IPS DF 19.7 (cell line): Measurements from ENCODE around the gene DSCAM.

Source experiments
- DNase-seq: peaks from one replicate; pipeline ENCODE4 v3.0.0-alpha.2; 2013; ENCODE audit warnings: low read depth, low spot score

The DSCAM gene

DNA sequence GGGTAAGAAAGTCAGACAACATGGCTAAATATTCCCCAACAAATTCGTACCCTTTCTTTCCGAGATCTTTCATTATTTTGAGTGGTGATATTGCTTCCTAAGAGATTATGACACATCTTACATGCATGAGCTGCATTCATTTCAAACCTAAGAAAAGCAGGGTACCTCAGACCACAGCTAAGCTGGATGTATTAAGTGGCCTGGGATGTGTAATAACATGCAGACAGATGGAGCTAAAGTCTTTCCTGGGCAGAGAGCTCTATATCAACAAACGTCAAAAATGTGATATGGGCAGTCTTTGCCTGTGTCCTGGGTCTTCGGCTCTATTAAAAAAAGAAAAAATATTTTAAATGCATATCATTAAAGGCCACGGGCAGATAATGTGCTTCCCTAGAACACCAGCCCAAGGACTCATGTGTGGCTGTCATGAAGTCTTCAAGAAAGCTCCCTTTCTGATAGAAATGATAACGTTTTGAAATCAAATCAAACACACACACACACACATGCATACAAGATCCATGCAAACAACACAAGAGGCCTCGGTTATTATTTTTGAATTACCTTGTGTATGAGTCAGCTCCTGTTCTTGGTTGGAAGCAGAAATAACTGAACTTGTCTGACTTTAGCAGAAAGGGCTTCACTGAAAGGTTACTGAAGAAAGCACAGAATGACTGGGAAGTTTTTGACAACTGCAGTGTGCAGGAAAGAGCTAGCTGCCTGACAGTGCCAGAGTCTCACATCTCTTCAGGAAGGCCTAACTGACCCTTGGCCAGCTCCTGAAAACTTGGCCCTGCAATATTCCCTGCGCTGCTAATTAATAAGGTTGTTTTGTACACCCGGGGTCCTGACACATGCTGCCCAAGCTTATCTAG, 231.2 kb downstream of the DSCAM start:
- no peak for DNase-seq

DNA sequence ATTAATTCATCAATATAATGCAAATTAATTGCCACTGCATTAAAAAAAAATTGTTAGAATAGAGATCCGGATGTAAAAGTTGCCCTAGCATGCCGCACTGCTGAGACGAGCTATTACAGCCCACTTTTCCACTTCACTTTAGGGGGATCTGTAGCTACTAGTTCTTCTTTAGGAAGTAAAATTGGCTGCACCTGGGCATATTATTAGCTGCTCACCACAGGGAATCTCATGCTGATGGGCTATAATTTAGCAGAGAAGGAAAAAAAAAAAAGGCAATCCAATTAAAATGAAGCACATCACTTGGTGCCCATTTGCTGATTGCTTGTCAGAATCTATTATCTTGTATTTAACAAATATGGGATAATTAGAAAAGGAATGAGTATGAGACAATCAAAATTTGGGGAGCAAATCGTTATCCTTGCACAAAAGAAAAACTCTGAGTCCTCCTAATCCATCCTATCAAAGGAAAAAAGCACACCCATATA, 233.4 kb downstream of the DSCAM start:
- DNase-seq: no peak

DNA sequence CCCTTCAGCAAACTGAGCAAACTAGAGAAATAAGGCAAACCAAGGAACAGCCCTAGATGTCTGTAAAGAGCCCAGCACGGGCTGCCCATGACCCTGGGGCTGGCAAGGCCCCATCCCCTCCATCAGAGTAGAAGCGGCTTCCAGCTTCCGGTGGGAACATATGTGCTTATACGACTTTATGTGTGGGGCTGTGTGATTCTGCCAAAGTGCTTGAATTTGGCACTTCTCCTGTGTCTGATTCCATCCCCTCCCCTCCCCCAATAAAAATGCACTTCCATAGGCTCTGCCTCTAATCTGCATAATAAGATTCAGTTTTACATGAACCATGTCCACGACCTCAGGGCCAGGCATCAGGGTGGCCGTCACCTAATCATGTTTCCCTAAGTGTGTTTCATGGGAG, 236.6 kb downstream of the DSCAM start:
- DNase-seq: no peak

DNA sequence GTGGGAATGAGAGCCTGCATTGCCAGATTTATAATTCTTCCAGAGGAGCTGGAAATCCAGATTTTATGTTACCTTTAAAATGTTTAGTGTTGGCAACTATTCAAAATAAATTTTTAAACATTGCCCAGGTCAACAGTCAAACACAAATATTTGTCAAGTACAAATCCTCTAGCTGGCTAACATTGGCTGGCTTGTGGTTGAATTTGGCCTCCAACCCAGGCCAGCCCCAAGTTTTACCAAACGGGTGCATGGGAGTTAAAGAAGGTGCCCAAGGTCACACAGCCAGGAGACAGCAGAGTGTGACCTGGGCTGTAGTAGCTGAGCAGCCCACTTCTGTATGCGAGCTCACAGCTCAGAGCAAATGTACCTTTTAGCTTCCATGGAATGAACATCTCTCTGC, 240.6 kb downstream of the DSCAM start:
- no peak for DNase-seq

DNA sequence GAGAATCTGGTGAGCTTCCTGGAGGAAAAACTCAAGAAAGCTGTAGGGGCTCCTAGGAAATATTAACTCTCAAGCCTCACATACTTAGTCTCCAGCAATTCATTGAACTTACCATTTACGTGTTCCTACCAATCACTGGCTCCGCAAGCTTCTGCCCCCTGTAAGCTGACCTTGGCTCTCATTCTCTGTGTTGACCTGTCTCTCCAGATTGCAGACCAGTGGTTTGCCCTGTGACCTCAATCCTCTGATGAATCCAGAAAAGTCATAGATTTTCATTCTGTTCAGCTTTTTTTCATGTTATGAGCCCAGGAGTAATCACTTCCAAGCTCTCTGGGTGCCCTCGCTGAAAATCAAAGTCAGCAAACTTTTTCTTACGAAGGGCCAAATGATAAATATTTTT, 241.9 kb downstream of the DSCAM start:
- no peak for DNase-seq

DNA sequence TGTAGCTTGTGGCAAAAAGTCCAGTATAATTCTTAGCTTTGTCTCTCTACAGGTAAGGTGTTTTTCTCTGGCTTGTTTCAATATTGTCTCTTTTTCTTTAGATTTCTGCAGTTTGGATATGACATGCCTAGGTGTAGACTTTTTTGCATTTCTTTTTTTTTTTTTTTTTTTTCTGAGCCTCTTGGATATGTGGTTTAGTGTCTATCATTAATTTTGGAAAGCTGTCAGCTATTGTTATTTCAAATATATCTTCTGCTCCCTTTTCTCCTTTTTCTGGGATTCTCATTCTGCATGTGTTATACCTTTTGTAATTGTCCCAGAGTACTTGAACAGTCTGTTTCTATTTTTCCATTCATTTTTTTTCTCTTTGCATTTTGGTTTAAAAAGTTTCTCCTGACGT, 243.2 kb downstream of the DSCAM start:
- DNase-seq: no peak

DNA sequence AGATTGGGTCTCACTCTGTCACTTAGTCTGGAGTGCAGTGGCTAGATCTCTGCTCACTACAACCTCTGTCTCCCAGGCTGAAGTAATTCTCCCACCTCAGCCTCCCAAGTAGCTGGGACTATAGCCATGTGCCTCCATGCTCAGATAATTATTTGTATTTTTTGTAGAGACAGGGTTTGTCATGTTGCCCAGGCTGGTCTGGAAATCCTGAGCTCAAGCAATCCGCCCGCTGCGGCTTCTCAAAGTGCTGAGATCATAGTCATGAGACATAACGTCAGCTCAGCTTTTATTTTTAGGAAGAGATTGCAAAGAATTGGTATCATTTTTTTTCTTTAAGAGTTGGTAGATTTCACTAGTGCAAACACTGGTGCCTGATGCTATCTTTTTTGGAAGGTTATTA, 244.9 kb downstream of the DSCAM start:
- no peak for DNase-seq

DNA sequence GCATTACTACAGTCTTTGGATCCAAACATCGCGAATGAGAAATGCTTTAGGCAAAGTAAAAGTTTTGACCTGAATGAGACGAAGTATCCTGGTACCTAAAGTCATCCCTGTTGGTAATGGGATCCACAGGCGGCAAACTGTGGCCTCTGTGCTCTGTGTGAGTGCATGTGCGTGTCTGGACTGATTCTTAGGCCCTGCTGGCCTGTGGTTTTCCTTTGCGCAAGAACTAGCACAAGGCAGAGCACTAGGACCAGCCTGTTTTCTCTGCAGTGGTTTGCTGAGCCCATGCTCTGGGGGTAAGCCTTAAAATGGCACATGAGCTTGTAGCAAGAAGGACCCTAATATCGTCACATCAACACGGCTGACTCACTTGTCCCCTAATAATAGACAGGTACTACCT, 251.2 kb downstream of the DSCAM start:
- DNase-seq: no peak

DNA sequence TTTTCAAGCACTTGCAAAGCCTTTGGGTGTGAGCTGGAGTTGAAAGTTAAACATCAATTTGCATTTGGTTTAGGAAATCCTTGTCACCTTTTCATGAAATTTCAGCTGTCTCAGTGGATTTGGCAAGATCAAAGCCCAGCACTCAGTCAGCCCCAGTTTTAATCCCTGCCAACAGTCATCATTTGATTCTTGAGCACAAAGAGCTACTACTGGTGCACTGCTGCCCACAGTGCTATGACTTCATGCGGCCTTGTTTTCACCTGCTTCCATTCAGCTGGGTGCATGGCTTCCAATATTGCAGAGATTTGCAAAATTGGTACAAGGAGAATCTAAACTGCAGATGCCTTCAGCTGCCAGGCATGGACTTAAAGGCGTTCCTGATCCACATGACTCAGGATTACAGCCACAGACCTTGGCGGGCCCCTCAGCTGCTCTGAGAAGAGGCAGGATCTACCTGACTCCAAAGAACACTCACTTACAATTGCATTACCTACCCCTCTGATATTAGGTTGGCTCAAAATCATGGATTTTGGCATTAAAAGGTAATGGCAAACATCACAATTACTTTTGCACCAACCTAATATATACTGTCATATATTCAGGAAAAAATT, 259.1 kb downstream of the DSCAM start:
- DNase-seq: no peak

DNA sequence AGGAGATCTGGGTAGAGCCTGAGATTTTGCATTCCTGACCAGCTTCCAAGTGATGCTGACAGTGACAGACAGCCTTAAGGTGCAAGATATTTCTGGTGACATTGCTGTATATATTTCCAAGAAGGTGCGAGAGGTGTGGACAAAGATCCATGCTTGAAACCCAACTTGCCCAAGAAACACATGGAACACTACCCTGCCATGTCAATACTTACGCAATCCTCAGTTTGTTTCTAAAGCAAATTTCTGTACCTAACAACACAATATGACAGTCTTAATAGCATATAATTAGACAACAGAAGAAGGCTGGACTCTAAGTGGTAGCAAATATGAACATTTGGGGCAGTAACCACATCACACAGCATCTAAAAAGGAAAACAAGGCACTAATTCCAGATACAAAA, 260.4 kb downstream of the DSCAM start:
- DNase-seq: no peak

DNA sequence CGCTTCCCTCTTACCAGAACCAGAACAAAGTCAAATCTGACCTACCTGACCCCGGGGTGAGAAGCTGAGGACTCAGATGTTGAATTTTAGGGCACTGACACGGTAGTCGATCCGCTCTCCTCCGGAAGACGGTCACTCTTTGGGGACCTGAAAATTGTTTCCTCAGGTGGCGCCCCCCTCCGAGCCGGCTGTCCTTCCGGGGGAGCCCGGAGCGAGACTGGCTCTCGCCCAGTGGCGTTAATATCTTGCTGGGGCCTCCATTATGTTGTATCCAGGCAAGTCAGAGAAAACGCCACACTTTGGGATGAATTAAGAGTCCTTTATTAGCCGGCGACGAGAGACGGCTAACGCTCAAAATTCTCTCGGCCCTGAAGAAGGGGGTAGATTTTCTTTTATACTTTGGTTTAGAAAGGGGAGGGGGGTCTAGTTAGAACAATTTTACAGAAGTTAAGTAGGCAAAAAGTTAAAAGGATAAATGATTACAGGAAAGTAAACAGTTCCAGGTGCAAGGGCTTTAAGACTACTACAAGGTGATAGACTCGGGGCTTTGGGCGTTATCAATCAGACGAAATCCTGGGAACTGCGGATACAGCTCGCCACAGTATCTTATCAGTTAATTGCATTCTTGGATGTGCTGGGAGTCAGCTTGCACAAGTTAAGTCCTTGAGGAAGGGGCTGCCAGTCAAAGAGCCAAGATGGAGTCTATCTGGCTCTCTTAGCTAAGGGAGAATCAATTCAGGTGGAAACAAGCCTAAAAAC, 269.5 kb downstream of the DSCAM start:
- DNase-seq: no peak

DNA sequence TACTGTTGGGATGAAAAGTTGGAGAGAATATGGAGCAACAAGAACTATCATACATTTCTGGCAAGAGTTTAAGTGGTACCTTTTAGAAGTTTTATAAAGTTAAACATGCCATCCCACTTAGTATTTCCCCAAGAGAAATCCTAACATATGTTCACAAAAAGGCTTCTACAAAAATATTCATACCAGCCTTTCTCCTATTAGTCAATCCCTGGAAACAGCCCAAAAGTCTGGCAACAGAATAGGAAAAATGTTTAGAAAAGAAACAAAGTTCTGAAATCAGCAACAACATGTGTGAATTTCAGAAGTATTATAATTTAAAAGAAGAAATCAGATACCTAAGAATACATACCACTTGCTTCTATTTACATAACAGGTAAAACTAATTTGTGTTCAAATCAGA, 271.0 kb downstream of the DSCAM start:
- no peak for DNase-seq

DNA sequence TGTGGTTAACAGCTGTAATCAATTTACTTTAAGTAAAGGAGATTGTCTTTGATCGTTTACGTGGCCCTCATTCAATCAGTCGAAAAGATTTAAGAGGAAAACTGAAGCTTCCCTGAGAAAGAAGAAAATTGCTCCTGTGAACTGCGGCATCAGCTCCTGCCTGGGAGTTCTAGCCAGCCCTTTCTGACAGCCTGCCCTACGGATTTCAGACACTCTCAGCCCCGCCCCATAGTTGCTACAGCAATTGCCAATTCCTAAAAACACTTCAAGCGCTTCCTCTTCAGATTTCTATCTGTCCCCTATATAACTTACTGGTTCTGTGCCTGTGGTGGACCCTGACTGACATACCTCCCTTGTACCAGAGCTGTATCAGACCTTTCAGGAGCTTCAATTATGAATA, 277.6 kb downstream of the DSCAM start:
- no peak for DNase-seq

DNA sequence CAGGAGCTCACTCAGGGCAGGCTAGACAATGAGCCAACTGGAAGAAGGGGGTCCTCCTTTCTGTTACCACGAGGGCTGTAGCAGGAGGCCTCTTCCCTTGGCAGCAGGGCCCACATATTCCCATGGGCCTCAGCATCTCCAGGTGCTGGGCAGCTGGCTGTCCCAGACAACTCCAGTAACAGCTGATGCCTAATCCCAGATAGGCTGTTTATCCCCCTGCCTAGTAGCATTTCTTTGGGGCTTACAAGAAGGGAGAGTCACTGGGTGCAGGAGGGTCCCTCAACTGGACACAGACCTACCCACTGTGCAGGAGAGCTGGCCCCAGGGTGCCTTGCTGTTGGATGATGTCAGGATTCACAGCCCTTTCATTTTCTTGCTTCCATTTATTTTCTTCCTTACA, 278.2 kb downstream of the DSCAM start:
- DNase-seq: no peak

DNA sequence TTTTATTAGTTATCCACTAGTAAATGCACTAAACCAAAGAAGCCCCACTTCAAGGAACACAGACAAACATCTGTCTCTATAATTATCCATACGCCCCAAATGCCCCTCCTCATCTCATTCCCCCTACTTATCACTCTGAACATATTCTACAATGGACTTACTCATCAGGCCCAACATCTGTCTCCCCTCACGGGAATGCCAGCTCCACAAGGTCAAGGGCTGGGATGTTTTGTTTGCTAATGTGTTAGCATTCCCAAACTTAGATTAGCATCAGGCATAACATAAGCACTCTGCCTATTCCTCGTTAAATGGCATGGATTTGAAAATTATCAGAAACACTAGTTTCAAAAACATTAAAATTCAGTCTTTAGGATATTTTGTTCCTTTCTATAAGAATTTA, 279.5 kb downstream of the DSCAM start:
- DNase-seq: no peak

DNA sequence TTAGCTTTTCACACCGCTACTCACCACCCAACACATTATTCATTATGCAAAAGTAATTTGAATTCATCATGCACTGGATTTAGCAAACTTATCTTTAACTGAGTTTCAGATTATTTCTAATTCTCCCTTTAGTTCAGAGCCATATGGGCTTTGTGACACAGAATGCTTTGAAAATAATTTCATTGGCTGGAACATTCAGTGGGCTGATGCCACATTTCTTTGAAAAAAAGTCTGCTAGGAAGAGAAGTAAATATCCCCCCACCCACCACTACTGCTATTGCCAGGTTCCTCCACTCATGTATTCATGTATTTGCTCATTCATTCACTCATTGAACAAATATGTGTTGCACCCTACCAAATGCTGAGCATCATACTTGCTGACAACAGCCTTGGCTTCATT, 280.5 kb downstream of the DSCAM start:
- DNase-seq: no peak

DNA sequence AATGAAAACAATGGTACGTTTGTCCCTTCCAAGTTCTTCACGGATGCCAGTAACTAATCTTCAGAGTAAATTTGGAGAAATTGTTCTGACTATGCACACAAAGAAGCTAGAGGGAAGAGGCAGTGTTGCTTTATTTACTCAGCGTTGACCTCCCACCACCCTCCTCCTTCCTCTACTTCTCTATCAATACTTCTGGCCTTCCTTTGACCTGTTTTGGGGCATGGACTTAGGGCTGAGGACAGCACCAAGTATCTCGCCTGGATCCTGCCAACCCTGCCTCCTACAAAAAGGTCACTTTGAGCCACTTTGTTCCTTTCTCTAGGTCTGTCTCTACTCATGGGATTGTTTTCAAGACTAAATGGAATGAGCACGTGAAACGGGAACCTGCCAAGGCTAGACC, 282.6 kb downstream of the DSCAM start:
- no peak for DNase-seq

DNA sequence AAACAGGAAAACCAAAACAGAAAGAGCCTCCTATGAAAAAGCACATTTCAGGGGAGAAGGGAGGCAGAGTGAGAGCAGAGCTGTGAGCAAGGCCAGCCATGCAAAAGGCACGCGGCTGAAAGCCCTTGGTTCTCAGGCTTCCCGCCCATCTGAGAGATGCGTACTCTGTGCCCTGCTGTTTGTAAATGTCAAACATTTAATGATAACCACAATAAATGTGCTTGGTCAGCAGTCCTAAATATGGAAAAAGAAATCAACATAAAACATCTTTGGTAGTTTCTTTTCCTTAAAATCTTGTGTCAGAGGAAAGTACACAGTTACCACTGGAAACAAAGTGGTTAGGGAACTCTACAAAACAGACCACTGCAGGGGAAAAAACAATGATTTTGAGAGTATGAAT, 283.1 kb downstream of the DSCAM start:
- DNase-seq: no peak

DNA sequence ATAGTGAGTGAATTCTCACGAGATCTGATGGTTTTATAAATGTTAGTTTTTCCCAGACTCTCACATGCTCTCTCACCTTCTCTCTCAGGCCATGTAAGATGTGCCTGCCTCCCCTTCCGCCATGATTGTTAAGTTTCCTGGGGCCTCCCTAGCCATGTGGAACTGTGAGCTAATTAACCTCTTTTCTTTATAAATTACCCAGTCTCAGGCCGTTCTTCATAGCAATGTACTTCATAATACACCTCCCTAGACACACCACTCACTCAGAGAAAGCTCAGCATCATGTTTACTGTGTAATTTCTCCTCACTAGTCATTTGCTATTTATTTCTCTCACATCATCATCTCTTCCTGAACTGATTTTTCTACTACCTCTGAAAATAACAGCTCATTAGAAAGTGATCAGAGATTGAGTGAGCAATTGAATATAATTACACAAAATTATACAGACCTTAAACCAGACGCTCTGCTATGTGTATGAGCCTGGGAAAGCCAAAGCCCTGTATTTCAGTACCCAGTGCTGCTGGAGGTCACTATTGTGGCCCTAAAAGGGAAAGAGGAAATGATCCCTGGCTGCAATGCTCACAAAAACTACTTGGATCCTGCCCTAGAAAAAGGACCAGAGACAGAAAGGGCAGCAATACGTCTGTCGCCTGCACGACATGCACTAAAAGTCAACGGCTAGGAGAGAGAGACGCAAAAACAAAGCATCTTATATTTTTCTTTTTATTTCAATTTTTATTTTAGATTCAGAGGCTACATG, 284.5 kb downstream of the DSCAM start:
- DNase-seq: no peak

DNA sequence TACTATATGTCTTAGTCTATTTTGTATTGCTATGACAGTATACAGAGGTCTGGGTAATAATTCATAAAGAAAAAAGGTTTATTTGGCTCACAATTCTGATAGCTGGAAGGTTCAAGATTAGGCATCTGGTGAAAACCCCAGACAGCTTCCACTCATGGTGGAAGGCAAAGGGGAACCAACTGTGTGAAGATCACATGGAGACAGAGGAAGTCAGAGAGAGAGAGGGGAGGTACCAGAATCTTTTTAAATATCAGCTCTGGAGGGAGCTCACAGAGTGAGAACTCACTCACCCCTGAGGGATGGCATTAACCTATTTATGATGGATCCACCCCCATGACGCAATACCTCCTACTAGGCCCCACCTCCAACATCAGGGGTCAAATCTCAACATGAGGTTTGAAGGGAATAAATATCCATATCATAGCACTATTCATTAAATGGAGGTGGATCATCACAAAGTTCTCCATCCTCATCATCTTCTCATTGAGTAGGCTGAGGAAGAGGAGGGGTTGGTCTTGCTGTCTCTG, 290.5 kb downstream of the DSCAM start:
- no peak for DNase-seq

DNA sequence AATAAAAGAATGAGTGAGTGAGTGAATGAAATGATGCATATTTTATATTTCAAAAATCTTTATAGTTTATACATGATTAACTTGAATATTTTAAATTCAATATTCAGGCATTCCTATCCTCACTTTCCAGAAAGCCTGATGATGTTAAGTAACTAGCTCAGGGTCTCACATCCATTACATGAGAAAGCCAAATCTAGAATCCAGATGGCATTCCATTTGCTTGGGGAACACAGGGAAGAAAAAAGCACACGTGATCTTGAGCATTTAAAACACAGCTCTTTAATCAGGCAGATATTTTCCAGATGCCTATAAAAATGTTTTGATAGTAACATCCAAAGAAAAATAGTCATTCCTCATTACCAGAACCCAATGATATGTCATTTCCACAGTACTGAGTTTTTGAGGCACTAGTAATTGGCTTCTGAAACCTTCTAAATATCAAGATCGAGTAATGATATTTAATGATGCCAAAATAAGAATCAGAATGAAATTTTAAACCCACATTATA, 291.9 kb downstream of the DSCAM start:
- no peak for DNase-seq
